HG03139 (cell line): Measurements from ENCODE around the gene CCDC12.

Experiments
- ATAC-seq: cut with Tn5 transposase; IDR thresholded peaks from one replicate; pipeline ENCODE4 v1.9.1; 2021; ENCODE audit not compliant: unreplicated experiment

CCDC12 gene

DNA sequence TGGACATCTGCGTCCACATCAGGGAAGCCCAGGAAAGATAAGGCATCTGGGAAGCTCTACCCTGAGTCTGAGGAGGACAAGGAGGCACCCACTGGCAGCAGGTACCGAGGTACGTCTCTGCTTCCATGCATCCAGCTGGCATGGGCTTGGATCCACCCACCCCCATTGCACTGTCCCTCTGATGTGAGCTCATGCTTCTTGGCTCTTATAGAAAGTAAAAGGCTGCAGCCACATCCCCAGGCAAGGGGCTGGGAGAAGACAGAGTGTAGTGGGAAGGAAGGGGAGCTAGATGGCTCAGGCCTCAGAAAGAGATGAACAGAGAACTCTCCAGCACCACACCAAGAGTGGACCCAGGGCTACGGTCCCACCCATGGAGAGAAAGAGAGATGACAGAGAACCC lies 80.8 kb downstream of the CCDC12 start:
- no peak for ATAC-seq

GRCh38 chr3:46895204-46895660 lies 81.3 kb downstream of the CCDC12 start:
- ATAC-seq, result no peak

DNA sequence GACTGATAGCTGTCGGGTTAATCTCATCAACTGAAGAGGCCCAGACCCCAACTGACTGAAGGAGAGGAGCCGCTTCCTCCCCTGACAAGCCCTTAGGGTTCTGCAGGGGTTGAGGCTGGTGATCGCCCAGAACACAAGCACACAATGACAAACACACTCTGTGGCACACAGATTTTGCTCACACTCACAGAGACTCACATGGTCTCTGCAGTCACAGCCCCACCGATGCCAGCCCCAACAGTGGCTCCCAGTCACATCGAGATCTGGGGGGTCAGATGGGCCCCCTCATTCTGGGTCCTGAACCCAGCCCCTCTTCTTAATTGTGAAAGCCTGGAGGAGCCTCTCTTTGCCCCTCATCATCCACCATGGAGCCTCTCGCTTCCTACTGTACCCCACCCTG lies 82.3 kb downstream of the CCDC12 start:
- ATAC-seq, result no peak

DNA sequence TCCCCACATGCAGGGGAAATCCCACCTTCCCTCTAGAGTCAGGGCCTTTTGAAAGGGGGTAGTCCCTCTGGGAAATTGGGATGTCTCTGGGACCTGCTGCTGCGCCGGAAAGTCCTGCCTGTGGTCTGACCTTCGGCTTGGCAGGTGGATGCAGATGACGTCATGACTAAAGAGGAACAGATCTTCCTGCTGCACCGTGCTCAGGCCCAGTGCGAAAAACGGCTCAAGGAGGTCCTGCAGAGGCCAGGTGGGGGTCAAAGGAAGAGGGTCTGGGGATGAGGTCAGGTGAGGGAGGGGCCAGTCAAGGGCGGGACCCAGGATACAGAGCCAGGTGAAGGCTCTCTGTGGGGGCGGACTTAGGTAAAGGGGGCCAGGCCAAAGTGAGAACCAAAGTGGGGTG lies 82.8 kb downstream of the CCDC12 start:
- ATAC-seq, result no peak

DNA sequence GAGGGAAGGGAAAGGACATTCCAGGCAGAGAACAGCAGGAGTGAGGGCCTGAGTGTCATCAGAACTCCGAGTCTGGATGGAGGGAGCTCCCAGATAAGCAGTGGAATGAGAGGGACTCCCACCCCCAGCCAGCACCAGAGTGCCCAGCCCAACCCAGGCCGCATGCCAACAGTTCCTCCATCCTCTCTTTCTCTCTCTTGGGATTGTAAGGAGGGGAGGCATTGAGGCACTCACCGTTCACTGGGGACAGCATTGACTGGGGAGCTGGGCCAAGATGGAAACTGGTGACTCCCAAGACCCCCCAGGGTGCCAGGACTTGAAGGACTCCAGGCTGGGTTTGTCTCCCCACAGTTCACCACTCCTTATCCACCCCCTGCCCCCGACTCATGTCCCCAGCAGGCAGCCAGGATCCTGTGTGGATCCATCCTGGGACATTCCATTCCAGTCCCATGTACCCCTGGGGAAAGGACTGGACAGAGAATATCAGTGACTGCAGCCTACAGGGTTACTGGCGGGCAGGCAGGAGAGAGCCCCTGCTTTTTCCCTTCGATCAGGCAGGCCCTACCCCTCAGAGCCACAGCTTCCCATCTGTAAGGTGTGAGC lies 83.3 kb downstream of the CCDC12 start:
- ATAC-seq, result no peak

- no peak for ATAC-seq
Observed at GRCh38 chr3:46892285-46893145, 84.0 kb downstream of the CCDC12 start.

DNA sequence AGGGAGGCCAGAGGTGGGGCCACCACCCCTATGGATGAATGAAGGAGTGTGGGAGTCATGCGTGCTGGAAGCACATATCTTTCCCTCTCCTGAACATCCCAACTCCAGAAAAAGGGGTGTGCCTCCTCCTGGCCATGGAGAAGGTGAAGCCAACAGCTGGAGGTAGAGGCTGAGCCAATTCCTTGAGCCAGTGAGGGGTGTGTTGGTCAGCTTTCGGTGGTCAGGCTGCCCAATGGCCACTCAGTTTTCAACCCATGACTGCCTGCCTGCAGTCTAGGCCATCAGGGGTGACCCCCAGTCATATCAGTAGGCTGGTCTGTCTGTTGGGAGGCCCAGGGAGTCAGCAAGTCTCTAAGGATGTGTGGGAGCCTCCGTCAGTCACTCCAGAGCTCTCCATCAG lies 85.4 kb downstream of the CCDC12 start:
- no peak for ATAC-seq

- no peak for ATAC-seq
Observed at GRCh38 chr3:46890132-46890531, 86.4 kb downstream of the CCDC12 start.

GRCh38 chr3:46889381-46890110 lies 87.0 kb downstream of the CCDC12 start:
- no peak for ATAC-seq

GRCh38 chr3:46888705-46889104 lies 87.8 kb downstream of the CCDC12 start:
- no peak for ATAC-seq

DNA sequence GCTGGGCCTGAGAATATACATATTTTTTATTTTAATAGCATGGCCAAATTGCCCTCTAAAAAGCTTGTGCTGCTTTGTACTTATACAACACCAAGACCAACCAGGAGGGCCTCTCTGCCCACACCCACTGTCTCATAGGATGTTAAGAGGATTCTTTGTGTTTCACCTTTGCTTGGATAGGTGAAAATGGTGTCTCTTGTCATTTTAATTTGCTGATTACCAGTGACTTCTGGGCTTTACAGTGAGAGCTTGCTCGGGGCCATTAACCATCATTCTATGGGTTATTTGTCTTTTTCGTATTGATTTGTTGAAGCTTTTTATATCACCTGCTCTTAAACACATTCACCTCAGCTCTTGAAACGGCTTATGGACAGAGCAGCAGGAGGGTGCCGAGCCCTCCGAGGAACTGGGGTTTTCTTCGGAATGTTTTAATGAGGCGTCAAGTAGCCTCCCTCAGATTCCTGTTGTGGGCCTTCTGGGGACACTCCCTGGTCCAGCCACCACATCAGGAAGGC lies 88.5 kb downstream of the CCDC12 start:
- ATAC-seq, result no peak

DNA sequence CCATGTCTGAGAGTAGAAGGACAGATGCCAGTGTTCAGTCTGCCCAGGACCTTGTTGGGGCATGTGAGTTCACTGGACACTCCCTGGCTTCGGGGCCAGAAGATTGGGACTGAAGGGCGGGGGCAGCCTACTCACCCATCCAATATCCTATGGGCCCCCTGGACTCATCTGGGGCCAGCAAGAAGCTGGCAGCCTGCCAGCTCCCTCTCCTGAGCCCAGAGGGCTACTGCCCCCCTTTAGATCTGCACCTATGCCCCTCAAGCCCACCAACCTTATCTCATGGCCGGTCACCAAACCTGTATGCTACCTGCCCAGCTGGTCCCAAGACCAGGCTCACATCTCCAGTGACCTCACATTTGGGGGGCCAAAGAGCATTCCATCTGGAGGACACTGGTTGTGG lies 90.9 kb downstream of the CCDC12 start:
- no peak for ATAC-seq

DNA sequence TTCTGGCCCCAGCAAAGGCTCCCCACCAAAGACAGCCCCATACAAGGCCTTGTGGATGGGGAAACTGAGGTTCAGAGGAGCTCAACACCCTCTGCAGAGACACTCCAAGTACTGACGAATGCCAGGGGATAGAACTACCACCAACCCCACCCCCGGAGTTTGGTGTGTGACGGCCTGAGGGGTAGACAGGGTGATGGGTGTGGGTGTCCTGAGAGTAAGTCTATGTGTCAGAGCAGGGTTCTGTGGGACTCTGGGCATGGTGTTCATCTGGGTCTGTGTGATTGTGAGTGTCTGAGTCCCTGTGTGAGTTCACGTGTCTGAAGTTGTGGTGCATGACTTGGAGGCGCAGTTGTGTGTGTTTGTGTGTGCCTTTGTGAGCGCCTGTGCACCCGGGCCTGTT lies 91.6 kb downstream of the CCDC12 start:
- no peak for ATAC-seq

- ATAC-seq, result no peak
Observed at GRCh38 chr3:46884427-46884826, 92.1 kb downstream of the CCDC12 start.

DNA sequence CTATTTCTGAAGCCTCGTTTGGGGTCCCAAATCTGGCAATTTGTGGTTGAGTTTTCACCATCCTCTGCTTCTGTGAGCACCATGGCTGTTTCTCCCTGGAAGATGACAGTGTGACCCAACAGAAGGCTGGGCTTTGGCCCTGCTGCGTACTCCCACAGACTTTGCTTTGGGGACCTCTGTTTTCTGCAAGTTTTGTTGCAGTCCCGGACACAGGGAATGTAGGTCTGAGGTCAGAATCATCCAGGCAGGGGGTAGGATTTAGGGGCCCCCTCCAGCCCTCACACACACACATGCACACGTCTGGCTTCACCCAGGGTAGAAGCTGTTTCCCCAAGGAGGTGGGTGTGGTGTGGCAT lies 92.7 kb downstream of the CCDC12 start:
- ATAC-seq, result no peak

DNA sequence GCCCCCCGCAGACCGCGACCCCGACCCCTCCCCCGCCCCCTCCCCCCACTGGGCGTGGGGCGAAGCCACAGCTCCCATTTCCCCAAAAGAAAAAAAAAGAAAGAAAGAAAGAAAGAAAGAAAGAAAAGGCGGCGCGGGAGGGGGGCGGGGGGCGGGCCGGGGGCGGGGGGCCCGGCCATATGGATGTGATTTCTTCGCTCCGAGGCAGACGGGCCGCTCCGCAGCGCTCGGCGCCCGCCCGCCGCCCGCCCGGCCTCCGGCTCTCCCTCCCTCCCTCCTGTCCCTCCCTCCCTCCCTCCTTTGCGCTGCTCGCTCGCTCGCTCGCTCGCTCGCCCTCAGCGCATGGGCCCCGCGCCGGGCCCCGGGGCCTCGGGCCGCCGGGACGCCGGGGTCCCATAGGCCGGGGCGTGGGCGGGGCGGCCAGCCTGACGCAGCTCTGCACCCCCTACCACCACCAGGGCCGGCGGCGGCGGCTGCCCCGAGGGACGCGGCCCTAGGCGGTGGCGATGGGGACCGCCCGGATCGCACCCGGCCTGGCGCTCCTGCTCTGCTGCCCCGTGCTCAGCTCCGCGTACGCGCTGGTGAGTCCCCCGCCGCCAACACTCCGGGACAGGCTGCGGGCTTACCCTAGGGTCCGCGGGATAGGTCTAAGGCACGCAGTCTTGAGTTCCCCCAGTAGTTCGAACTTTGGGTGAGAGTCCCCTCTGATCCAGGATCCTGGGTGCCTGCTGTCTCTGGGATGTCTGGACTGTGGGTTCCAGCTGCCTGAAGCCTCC lies 93.3 kb downstream of the CCDC12 start:
- no peak for ATAC-seq

GRCh38 chr3:46882377-46883053 lies 94.0 kb downstream of the CCDC12 start:
- ATAC-seq, result no peak

DNA sequence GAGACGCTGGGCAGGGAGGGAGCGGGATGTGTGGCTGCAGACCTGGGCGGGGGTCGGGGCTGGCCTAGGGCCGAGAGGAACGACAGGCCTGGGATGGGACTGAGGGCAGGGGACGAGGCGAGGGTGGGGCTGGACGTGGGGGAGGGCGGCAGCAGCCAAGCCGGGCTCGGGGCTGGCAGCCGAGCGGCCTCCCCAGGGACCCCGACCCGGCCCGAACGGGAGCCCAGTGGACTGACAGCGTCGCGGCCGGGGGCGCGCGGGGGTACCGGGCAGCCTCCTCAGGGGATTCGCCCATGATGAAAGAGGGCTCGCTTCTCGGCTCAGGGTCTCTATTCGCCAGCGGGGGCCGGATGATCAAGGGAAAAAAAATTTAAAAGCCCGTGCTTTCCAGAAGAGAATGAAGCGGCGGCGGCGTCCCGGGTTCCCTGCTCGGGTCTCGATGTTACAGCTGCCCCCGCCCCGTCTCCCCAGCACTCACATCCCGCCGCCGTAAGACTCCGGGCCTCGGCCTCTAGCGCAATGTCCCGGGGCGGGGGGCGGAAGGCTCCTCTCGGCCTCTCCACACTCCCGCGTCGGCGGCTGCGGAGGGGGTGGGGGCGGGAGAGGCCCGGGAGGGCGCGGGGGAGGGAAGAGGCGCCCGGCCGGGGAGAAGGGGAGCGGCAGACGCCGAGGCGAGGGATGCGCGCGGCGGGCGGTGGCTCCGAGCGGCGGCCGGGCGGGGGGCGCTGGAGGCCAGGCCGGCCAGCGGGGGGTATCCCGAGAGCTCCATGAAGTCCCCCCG lies 94.8 kb downstream of the CCDC12 start:
- no peak for ATAC-seq

GRCh38 chr3:46880884-46881595 lies 95.5 kb downstream of the CCDC12 start:
- ATAC-seq, result no peak
